GM12875 (cell line): ENCODE results near the gene PCNX2.
"Not testable (repeated sequence)": the region's sequence is repeated elsewhere in the genome, so short reads cannot be mapped to it uniquely, and the experiment has no call there.

Source experiments
- H3K4me3 ChIP-seq: one replicate; pipeline ENCODE4 v1.5.1; 2011; ENCODE audit warnings: low read depth, low read length, control low read depth
- TF ChIP-seq, protein P1 (sequence below): IDR thresholded peaks from 2 replicates; pipeline ENCODE4 v1.5.1; 2011; ENCODE audit warnings: low read depth, mild to moderate bottlenecking, control low read depth, inconsistent platforms, low read length, moderate library complexity, borderline replicate concordance; ENCODE audit not compliant: insufficient read depth

Gene PCNX2

GRCh38 chr1:233012021-233012420, 283.5 kb downstream of the PCNX2 start:
- TF ChIP-seq, protein P1, sequence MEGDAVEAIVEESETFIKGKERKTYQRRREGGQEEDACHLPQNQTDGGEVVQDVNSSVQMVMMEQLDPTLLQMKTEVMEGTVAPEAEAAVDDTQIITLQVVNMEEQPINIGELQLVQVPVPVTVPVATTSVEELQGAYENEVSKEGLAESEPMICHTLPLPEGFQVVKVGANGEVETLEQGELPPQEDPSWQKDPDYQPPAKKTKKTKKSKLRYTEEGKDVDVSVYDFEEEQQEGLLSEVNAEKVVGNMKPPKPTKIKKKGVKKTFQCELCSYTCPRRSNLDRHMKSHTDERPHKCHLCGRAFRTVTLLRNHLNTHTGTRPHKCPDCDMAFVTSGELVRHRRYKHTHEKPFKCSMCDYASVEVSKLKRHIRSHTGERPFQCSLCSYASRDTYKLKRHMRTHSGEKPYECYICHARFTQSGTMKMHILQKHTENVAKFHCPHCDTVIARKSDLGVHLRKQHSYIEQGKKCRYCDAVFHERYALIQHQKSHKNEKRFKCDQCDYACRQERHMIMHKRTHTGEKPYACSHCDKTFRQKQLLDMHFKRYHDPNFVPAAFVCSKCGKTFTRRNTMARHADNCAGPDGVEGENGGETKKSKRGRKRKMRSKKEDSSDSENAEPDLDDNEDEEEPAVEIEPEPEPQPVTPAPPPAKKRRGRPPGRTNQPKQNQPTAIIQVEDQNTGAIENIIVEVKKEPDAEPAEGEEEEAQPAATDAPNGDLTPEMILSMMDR = no peak
- no peak overlapping the region for H3K4me3 ChIP-seq

DNA sequence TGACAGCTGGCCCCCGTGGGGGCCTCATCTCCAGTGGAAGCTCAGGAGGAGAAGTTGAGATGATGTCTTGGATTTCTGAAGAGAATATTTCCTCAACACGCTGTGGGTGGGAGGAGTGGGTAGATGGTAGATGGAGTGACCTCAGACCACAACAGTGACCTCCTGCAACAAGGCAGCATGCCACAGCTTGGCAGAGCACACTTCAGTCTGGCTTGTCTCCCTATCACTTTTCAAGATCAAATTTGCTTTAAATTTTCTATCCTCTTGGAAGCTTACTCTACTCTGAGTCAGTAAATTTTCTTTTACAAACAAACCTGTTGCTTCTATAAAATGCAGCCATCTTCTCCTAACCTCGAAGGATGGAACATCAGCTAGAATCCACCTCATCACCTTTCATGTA, 285.4 kb downstream of the PCNX2 start:
- TF ChIP-seq, protein P1 = no peak
- H3K4me3 ChIP-seq = no peak overlapping the region

DNA sequence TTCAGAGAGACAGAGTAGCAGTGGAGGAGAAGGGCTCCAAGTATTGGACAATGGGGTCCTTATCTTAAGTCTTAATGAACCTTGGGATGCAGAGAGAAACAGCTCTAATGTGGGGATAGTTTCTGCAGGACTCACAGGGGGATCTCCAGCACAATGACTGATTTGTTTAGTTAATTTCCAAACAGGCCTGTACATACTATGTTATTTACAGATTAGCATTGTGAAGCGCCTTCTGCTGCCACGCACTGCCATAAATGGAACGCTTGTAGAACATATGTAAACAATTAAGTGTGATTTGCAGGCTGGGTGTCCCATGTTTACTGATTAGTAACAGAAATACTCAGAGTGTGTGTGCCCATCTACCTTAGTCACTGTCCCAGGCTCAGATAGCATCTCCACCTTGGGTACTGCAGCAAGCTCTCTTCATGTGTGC, 289.0 kb downstream of the PCNX2 start:
- no peak overlapping the region for H3K4me3 ChIP-seq
- TF ChIP-seq, protein P1 = no peak

GRCh38 chr1:233006108-233006507, 289.4 kb downstream of the PCNX2 start:
- TF ChIP-seq, protein P1 = no peak
- H3K4me3 ChIP-seq = no peak overlapping the region

DNA sequence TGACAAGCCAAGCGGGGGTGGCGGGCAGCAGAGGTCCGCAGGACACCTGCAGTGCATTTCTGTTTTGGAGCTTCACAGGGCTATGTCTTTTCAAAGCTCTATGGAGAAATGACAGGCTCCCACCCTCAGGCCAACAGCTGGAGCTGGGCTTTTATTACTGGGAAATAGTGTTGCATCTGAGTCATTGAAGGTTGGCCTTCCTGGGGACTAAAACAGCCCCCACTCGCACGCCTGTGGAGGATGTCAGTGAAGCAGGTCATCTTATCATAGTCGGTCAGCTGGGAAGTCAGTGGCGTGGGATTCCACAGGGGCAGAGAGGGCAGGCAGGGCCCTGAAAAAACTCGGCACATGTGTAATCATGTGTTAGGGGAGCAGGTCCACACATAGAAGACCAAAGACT, 289.8 kb downstream of the PCNX2 start:
- no peak overlapping the region for H3K4me3 ChIP-seq
- TF ChIP-seq, protein P1 = no peak

GRCh38 chr1:233005156-233005555, 290.4 kb downstream of the PCNX2 start:
- TF ChIP-seq, protein P1 = no peak
- H3K4me3 ChIP-seq = no peak overlapping the region

GRCh38 chr1:233004451-233004850, 291.1 kb downstream of the PCNX2 start:
- H3K4me3 ChIP-seq = no peak overlapping the region
- TF ChIP-seq, protein P1 = no peak

GRCh38 chr1:233003638-233004037, 291.9 kb downstream of the PCNX2 start:
- H3K4me3 ChIP-seq = not testable (repeated sequence)
